Ovary (tissue), 3 donors: Measurements from ENCODE around the gene AVP.

Source experiments
- EP300 ChIP-seq: sonication (generic); formaldehyde crosslinking; IDR thresholded peaks from one replicate; pipeline ENCODE4 v1.6.1; 2017; ENCODE audit warnings: antibody characterized with exemption
- POLR2A ChIP-seq: fragments of 450-650 bp; IDR thresholded peaks from one replicate; pipeline ENCODE4 v1.6.1; 2017; ENCODE audit warnings: antibody characterized with exemption, mild to moderate bottlenecking, moderate library complexity
- TF ChIP-seq, protein P1 (sequence below), 3 donors: fragments of 450-650 bp in 2 of 3; fragments of 200-600 bp in 1 of 3; IDR thresholded peaks; one replicate each; pipeline versions ENCODE4 v1.5.1 to v1.8.0; 2016 to 2022; ENCODE audit warnings: antibody characterized with exemption in 3 of 3, mild to moderate bottlenecking in 1 of 3
- donor health status: DM: no; HTN: no; CAD: no.

GRCh38 chr20:3045816-3046676, 38.5 kb downstream of the AVP start, which contains the start of gene MRPS26:
- peak; percentile 68 for TF ChIP-seq POLR2A
- TF ChIP-seq, protein P1, sequence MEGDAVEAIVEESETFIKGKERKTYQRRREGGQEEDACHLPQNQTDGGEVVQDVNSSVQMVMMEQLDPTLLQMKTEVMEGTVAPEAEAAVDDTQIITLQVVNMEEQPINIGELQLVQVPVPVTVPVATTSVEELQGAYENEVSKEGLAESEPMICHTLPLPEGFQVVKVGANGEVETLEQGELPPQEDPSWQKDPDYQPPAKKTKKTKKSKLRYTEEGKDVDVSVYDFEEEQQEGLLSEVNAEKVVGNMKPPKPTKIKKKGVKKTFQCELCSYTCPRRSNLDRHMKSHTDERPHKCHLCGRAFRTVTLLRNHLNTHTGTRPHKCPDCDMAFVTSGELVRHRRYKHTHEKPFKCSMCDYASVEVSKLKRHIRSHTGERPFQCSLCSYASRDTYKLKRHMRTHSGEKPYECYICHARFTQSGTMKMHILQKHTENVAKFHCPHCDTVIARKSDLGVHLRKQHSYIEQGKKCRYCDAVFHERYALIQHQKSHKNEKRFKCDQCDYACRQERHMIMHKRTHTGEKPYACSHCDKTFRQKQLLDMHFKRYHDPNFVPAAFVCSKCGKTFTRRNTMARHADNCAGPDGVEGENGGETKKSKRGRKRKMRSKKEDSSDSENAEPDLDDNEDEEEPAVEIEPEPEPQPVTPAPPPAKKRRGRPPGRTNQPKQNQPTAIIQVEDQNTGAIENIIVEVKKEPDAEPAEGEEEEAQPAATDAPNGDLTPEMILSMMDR (IDR thresholded peaks at IDR 0.05) = no peak
- TF ChIP-seq EP300 = no peak
